WTC11 (cell line): ENCODE data around the gene SCYGR7. TPM values are rescaled to one million over a fixed set of nuclear protein-coding genes. Genes with fewer than 3 reads are reported as not detected.

Experiments used
- ATAC-seq: fragments of 200-7000 bp; cut with Tn5 transposase; 2 replicates; pipeline ENCODE4 v1.10.0; 2021; ENCODE audit warnings: mild to moderate bottlenecking, moderate library complexity
- Bru-seq: library from RNA; stranded (reverse); fragments of 400-500 nt; gene quantifications from one replicate; lab custom pipeline; 2021; lab: Mats Ljungman, UMichigan
- CTCF ChIA-PET: fragments of 300-600 bp; sonication (Branson Sonifier 250); formaldehyde crosslinking; loops from one replicate; lab custom pipeline; 2021; ENCODE audit warnings: antibody characterized with exemption; lab: Charles Lee
- POLR2A ChIA-PET: fragments of 350-600 bp; sonication (Branson Sonifier 250); formaldehyde crosslinking; loops from one replicate; lab custom pipeline; 2021; ENCODE audit warnings: antibody characterized with exemption; lab: Charles Lee
- DNase-seq: peaks from one replicate; pipeline ENCODE4 v3.0.0; 2021; ENCODE audit warnings: low spot score
- H3K27ac Mint-ChIP-seq: 2 replicates; pipeline ENCODE4 v1.8.0; 2021; ENCODE audit warnings: mixed read lengths
- H3K27me3 Mint-ChIP-seq: 2 replicates; pipeline ENCODE4 v1.8.0; 2021; ENCODE audit warnings: low read depth, mild to moderate bottlenecking, moderate library complexity, mixed read lengths
- H3K36me3 Mint-ChIP-seq: 2 replicates; pipeline ENCODE4 v1.8.0; 2021; ENCODE audit warnings: mixed read lengths
- H3K4me1 Mint-ChIP-seq: 2 replicates; pipeline ENCODE4 v1.8.0; 2022; ENCODE audit warnings: mixed read lengths
- H3K4me3 Mint-ChIP-seq: 2 replicates; pipeline ENCODE4 v1.8.0; 2021; ENCODE audit warnings: mild to moderate bottlenecking, moderate library complexity, mixed read lengths
- H3K9me3 Mint-ChIP-seq: 2 replicates; pipeline ENCODE4 v1.8.0; 2021; ENCODE audit warnings: mixed read lengths
- AR ChIP-seq: fragments of 250-450 bp; sonication (Bioruptor Pico); IDR thresholded peaks from 2 replicates; pipeline ENCODE4 v1.9.0; 2021; ENCODE audit warnings: mild to moderate bottlenecking
- EMX1 ChIP-seq: fragments of 250-450 bp; sonication (Bioruptor Pico); IDR thresholded peaks from 2 replicates; pipeline ENCODE4 v1.8.0; 2021; ENCODE audit warnings: mild to moderate bottlenecking
- ERG ChIP-seq: fragments of 250-450 bp; sonication (Bioruptor Pico); IDR thresholded peaks from 2 replicates; pipeline ENCODE4 v1.8.0; 2021; ENCODE audit warnings: mild to moderate bottlenecking
- ESRRA ChIP-seq: sonication (generic); formaldehyde crosslinking; IDR thresholded peaks from 2 replicates; pipeline ENCODE4 v1.8.1; 2022; ENCODE audit warnings: mild to moderate bottlenecking, missing genetic modification reagents, borderline replicate concordance
- MAX ChIP-seq: sonication (generic); formaldehyde crosslinking; IDR thresholded peaks from 2 replicates; pipeline ENCODE4 v1.8.0; 2022; ENCODE audit warnings: mild to moderate bottlenecking, missing genetic modification reagents
- RORB ChIP-seq: fragments of 250-450 bp; sonication (Bioruptor Pico); IDR thresholded peaks from 2 replicates; pipeline ENCODE4 v1.9.0; 2021; ENCODE audit warnings: mild to moderate bottlenecking
- SMAD3 ChIP-seq: sonication (generic); formaldehyde crosslinking; IDR thresholded peaks from 2 replicates; pipeline ENCODE4 v1.8.0; 2022; ENCODE audit warnings: missing genetic modification reagents, mild to moderate bottlenecking, borderline replicate concordance
- SOX15 ChIP-seq: fragments of 250-450 bp; sonication (Bioruptor Pico); IDR thresholded peaks from 2 replicates; pipeline ENCODE4 v1.9.0; 2021; ENCODE audit warnings: mild to moderate bottlenecking
- TP53 ChIP-seq: sonication (generic); formaldehyde crosslinking; IDR thresholded peaks from 2 replicates; pipeline ENCODE4 v1.8.1; 2023; ENCODE audit warnings: mild to moderate bottlenecking, missing genetic modification reagents
- ZNF317 ChIP-seq: sonication (generic); formaldehyde crosslinking; IDR thresholded peaks from 2 replicates; pipeline ENCODE4 v1.8.1; 2023; ENCODE audit warnings: low read depth, mild to moderate bottlenecking, moderate library complexity, missing genetic modification reagents, borderline replicate concordance
- ZNF396 ChIP-seq: fragments of 250-450 bp; sonication (Bioruptor Pico); IDR thresholded peaks from 2 replicates; pipeline ENCODE4 v1.8.0; 2021; ENCODE audit warnings: mild to moderate bottlenecking, moderate library complexity, borderline replicate concordance
- ZNF416 ChIP-seq: fragments of 250-450 bp; sonication (Bioruptor Pico); IDR thresholded peaks from 2 replicates; pipeline ENCODE4 v1.9.0; 2021; ENCODE audit warnings: mild to moderate bottlenecking, inconsistent platforms
- ZNF423 ChIP-seq: fragments of 250-450 bp; sonication (Bioruptor Pico); IDR thresholded peaks from 2 replicates; pipeline ENCODE4 v2.1.2; 2022; ENCODE audit warnings: mild to moderate bottlenecking, moderate library complexity
- long read RNA-seq, 3 experiments: library from RNA in 1 of 3; library from capped mRNA in 1 of 3; library from polyadenylated mRNA in 1 of 3; unstranded in 2 of 3; stranded (forward) in 1 of 3; transcript quantifications; one replicate each; pipeline ENCODE4 v2.0.0, GENCODE V29; 2021
- total RNA-seq: library from RNA; stranded (reverse); gene quantifications from 3 replicates; pipeline ENCODE4 v1.2.3, GENCODE V29; 2021
- TF ChIP-seq, protein P1 (sequence below): fragments of 200-600 bp; IDR thresholded peaks from 2 replicates; pipeline ENCODE4 v1.8.0; 2022; ENCODE audit warnings: antibody characterized with exemption
- TF ChIP-seq, protein P2 (sequence below): sonication (generic); formaldehyde crosslinking; IDR thresholded peaks from 2 replicates; pipeline ENCODE4 v1.8.1; 2023; ENCODE audit warnings: mild to moderate bottlenecking, missing genetic modification reagents, moderate library complexity
- TF ChIP-seq, protein P3 (sequence below): sonication (generic); formaldehyde crosslinking; IDR thresholded peaks from 2 replicates; pipeline ENCODE4 v1.8.1; 2023; ENCODE audit warnings: mild to moderate bottlenecking, missing genetic modification reagents, moderate library complexity

The SCYGR7 gene, protein sequence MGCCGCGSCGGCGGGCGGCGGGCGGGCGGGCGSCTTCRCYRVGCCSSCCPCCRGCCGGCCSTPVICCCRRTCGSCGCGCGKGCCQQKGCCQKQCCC
- total RNA-seq, result not detected in 3 replicates
- not detected for Bru-seq, nascent RNA
- long read RNA-seq, experiment 1, result 0 reads
- long read RNA-seq, experiment 2, result 0 reads
- long read RNA-seq, experiment 3, result 0 reads

DNA sequence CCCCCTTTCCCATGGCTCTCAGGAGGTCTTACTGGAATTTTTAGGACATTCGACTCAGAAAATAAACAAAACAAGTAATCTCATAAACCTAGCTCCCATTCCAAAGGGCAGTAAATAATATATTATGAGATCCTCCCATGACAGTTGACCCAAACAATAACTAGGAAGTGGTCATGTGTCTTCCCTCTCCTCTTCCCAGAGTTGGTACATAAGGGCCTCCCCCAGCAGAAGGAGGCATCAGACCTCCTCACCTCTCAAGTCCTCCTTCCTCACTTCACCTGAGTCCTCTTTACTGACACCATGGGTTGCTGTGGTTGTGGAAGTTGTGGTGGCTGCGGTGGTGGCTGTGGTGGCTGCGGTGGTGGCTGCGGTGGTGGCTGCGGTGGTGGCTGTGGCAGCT, at the start of gene SCYGR7:
SCYGR7 (plus strand) TSS at position 301 of the 400 bp plus-strand sequence; CDS start at position 301, 0 bp downstream.
- no peak within 1 kb of the TSS for H3K27ac Mint-ChIP-seq
- H3K36me3 Mint-ChIP-seq, result no peaks in the 10 kb centered on the region
- no peak within 1 kb of the TSS for H3K4me3 Mint-ChIP-seq
- no peaks in the 10 kb centered on the region for H3K27me3 Mint-ChIP-seq
- CTCF ChIA-PET, result no interaction called here
- TF ChIP-seq, protein P1, sequence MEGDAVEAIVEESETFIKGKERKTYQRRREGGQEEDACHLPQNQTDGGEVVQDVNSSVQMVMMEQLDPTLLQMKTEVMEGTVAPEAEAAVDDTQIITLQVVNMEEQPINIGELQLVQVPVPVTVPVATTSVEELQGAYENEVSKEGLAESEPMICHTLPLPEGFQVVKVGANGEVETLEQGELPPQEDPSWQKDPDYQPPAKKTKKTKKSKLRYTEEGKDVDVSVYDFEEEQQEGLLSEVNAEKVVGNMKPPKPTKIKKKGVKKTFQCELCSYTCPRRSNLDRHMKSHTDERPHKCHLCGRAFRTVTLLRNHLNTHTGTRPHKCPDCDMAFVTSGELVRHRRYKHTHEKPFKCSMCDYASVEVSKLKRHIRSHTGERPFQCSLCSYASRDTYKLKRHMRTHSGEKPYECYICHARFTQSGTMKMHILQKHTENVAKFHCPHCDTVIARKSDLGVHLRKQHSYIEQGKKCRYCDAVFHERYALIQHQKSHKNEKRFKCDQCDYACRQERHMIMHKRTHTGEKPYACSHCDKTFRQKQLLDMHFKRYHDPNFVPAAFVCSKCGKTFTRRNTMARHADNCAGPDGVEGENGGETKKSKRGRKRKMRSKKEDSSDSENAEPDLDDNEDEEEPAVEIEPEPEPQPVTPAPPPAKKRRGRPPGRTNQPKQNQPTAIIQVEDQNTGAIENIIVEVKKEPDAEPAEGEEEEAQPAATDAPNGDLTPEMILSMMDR, result no peak
- no peak for TF ChIP-seq ZNF416 (CRISPR knock-in tag)
- TF ChIP-seq RORB (CRISPR knock-in tag), result no peak
- ATAC-seq (no peak), DNase-seq (no peak)
- H3K9me3 Mint-ChIP-seq, result no peaks in the 10 kb centered on the region
- POLR2A ChIA-PET, result no interaction called here
- no peaks in the 10 kb centered on the region for H3K4me1 Mint-ChIP-seq

DNA sequence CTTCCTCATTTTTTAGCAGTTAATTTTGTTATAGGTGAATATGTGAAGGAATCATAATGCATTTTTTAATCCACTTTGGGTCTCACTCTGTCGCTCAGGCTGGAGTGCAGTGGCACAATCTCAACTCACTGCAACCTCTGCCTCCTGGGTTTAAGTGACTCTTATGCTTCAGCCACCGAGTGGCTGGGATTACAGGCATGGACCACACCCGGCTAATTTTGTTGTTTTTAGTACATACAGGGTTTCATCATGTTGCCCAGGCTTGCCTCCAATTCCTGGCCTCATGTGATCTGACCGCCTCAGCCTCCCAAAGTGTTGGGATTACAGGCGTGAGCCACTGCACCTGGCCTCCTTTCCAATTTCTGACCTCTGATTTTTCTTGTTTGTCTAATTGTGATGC, 43.9 kb upstream of the SCYGR7 start:
- TF ChIP-seq SMAD3 (no peak), ZNF416 (CRISPR knock-in tag) (no peak), ZNF317 (CRISPR knock-in tag) (no peak), ERG (CRISPR knock-in tag) (no peak), TP53 (CRISPR knock-in tag) (no peak), ZNF423 (no peak), AR (CRISPR knock-in tag) (no peak), ESRRA (CRISPR knock-in tag) (no peak), SOX15 (CRISPR knock-in tag) (no peak), EMX1 (CRISPR knock-in tag) (no peak)
- TF ChIP-seq, protein P2, sequence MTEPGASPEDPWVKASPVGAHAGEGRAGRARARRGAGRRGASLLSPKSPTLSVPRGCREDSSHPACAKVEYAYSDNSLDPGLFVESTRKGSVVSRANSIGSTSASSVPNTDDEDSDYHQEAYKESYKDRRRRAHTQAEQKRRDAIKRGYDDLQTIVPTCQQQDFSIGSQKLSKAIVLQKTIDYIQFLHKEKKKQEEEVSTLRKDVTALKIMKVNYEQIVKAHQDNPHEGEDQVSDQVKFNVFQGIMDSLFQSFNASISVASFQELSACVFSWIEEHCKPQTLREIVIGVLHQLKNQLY (CRISPR knock-in tag), result no peak
- TF ChIP-seq, protein P3, sequence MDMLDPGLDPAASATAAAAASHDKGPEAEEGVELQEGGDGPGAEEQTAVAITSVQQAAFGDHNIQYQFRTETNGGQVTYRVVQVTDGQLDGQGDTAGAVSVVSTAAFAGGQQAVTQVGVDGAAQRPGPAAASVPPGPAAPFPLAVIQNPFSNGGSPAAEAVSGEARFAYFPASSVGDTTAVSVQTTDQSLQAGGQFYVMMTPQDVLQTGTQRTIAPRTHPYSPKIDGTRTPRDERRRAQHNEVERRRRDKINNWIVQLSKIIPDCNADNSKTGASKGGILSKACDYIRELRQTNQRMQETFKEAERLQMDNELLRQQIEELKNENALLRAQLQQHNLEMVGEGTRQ (CRISPR knock-in tag), result no peak
- TF ChIP-seq, all 79 proteins: peak for 0
- no peaks in the 10 kb centered on the region for H3K27me3 Mint-ChIP-seq
- H3K4me3 Mint-ChIP-seq, result no peak overlapping the region
- ChIA-PET CTCF (no interaction called here), POLR2A (no interaction called here)
- no peaks in the 10 kb centered on the region for H3K36me3 Mint-ChIP-seq
- H3K27ac Mint-ChIP-seq, result no peak overlapping the region; the same call in 1 of the 2 replicates
- ATAC-seq (no peak), DNase-seq (no peak)
- H3K4me1 Mint-ChIP-seq, result no peaks in the 10 kb centered on the region
- H3K9me3 Mint-ChIP-seq, result no peaks in the 10 kb centered on the region

GRCh38 chr2:227687189-227687588, 40.9 kb upstream of the SCYGR7 start:
- Mint-ChIP-seq H3K9me3 (peaks cover 2% of the 10 kb centered on the region; the same call in 1 of the 2 replicates), H3K27me3 (no peaks in the 10 kb centered on the region), H3K27ac (no peak overlapping the region), H3K4me1 (no peaks in the 10 kb centered on the region), H3K4me3 (no peak overlapping the region), H3K36me3 (no peaks in the 10 kb centered on the region)
- ATAC-seq (no peak), DNase-seq (no peak)
- ChIA-PET POLR2A (no interaction called here), CTCF (no interaction called here)
- no peak for TF ChIP-seq ZNF396 (CRISPR knock-in tag)
- no peak for TF ChIP-seq MAX (CRISPR knock-in tag)
